Stimulated activated CD8-positive, alpha-beta memory T cell treated with anti-CD3 and anti-CD28 coated beads, Interleukin-15, amount 100 ng/mL, for 4 hours (primary cell): ENCODE measurements around the gene RAB5B.

ENCODE experiments used
- DNase-seq, 2 donors: peaks; one replicate each; pipeline ENCODE4 v3.0.0-alpha.2; 2020; ENCODE audit warnings: low read depth in 2 of 2

Gene RAB5B, protein sequence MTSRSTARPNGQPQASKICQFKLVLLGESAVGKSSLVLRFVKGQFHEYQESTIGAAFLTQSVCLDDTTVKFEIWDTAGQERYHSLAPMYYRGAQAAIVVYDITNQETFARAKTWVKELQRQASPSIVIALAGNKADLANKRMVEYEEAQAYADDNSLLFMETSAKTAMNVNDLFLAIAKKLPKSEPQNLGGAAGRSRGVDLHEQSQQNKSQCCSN

DNA sequence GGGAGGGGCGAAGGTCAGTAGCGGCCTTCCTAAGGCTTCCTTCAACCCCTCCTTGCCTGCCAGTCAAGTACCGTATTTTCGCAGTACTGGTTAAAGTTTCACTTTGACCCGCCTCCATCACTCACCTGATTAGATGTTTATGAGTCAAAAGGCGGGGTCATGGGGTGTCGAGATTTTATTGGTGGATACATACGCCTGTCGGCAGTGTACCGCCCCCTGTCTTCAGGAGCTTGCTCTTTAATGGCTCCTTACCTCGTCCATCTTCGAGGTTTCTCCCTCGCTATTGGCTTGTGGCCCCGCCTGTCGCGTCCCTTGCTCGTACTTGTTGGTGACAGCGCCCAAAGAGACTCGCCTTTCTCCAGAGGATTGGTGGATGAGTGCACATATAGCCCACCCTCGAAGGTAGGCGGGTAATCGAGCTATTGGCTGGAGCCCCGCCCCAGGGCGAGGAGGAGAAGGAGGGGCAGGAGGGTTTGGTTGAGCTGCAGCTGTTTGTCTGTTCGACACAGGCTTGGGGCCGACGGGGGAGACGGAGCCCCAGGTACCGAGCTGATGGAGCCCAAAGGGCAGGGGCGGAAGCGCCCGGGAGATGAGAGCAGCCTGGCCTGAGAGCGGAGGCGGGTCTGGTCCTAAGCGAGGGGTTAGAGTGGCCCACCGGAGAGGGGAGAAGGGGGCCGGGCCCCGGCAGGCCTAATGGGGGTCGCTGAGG lies at the start of gene RAB5B:
RAB5B (plus strand) TSS at position 480 of the 709 bp plus-strand sequence. CDS start 12,883 bp downstream, outside the sequence.
- peak; percentile 94 to 98 for DNase-seq

DNA sequence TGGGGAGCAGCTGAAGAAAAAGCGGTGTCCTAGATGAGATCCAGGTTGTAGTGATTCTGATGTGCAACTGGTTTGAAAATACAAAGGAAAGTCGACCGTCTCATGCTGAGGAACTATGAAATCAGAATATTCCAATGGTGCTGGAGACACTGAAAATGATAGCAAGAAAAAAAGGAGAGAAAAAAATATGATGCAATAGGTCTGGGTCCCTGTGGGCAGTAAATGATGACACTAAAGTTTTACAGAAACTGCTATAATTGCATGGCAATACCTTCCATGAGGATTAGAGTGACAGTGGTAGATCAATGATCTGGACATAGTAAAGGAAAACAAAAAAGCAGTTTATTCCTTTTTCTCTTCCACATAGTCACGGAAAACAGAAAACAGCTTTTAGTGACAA lies 48.5 kb upstream of the RAB5B start:
- no peak for DNase-seq

DNA sequence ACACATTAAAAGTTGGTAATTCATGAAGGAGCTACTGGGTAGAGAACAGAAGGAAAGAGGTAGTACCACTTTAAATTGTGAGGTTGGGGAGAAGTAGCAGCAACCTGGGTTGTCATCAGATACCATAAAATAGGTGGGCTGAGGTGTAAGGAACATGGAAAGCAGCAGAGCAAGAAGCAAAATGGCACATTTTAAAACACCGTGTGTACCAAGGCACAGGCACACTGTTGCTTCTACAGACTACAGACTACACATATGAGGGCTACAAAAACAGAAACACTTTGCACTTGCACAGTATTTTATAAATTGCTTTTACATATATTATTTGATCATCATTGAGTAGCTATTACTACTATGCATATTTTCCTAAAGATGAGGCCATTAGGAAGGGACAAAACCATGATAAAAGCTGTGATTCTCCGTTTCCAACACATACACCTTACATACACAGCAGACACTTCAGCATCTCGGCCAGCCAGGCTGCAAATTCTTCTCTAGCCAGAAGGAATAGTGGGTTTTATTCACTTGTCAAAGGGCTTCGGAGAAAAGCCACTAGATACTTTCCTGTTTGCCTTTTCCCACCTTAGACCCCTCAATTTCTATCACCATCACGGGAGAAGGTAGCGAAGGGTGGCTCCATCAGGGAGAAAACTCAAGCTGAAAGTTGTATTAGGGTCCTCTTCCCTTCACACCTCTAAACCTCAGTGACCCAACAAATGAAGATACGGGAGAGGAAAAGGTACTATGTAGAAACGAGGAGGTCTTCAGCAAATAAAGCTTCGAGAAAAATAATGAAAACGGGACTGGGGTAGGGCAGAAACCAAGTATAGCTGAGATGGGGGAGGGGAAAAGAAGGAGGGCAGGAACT lies 47.8 kb upstream of the RAB5B start:
- no peak for DNase-seq

DNA sequence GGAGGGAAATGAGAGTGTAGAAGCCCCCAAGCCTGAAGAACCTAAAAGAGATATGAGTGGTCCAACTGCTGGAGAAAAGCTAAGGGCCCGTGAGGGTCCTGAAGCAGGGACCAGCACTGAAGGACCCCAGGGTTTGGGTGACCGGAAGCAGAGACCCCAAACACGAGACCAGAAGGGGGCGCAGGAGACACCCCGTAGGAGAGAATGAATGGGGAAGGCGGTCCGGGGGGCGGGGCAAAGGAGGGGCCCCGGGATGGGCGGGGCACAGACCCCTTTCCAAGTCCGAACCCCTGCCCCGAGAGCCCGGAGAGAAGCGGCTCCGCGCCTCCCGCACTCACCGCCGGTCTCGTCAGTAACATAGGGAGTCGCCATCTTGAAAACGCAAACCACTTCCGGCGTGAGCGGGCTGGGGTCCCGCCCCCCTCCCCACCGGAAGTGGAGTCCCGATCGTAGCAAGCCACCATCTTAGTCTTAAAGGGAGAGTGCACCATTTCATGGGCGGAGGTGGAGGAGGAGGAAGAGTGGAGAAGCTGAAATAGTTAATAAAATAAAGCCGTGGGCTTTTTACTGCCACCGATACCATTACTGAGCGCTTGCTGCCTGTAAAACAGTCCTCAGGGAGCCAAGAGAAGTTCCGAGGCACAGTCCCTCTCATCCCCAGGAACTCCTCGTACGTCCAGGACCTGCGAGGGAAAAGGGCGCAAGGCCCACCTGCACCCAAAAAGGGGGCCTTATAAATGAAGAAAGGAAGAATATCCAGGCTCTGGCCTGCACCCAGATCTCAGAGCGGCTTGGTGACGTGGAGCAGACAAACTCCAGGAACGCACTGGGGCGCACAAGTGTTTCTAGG lies 46.9 kb upstream of the RAB5B start:
- peak; percentile 77 to 81 for DNase-seq

DNA sequence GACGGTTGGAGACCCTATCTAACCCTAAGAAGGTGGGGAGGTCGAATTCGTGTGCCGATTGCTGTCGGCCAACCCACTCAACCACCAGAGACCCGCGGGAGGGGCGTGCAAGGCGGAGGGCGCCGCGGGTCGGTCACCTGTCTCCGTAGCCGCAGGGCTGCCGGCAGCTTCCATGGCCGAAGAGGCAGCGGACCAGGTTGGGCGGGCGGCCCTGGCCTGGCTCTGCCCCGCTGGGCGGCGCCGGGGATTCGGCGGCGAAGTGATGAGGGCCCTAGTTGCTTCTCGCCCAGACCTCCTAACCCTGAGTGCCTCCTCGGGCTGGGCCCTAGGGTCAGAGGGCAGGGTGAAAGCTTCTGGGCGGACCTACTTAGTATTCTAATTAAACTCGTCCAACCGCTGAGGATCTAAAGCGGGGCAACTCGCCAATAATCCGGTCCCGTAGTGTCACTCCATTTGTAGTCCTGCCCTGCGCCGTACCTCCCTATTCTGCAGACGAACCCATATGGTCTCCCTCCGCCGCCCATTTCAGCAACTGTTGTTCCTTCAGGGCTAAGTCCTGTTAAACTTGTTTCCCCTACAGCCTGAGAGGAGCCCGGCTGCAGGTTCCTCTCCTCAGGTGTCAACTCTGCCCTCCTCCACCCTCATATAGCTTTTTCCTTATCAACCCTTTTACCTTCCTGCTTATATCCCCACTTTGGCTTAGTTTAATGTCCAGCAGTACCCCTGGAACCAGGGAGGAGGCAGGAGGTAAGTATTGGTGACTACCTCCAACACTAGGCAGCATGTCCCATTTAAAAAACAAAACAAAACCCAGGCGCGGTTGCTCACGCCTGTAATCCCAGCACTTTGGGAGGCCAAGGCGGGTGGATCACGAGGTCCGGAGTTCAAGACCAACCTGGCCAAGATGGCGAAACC lies 46.0 kb upstream of the RAB5B start, which contains the start of gene PYM1:
PYM1 (minus strand) TSS at position 307 of the 915 bp plus-strand sequence; CDS start at position 174, 133 bp downstream.
- DNase-seq, result peak in 1 of 2 donors; percentile 36

DNA sequence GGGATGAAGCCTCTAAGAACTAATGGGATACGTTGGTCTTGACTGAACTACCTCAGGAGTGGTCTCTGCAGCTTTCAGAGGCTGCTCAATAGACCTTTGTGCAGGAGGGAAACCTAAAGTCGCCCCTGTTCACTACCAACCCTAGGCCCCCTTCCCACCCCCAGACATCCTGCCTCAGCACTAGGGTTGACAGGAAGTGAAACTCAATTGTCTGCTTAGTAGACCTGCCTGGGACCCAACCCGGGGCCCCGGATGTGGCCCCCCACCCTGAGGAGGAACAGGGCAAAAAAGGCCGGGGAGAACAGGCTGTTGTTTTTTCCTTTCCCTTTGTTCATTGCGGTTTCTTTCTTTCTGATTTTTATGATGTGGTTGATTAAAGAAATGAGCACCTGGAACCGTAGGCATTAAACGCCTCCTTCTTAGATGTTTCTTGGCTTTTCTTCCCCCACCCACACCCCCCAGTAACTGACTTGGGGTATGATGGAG lies 44.5 kb upstream of the RAB5B start:
- peak; percentile 68 to 77 for DNase-seq

DNA sequence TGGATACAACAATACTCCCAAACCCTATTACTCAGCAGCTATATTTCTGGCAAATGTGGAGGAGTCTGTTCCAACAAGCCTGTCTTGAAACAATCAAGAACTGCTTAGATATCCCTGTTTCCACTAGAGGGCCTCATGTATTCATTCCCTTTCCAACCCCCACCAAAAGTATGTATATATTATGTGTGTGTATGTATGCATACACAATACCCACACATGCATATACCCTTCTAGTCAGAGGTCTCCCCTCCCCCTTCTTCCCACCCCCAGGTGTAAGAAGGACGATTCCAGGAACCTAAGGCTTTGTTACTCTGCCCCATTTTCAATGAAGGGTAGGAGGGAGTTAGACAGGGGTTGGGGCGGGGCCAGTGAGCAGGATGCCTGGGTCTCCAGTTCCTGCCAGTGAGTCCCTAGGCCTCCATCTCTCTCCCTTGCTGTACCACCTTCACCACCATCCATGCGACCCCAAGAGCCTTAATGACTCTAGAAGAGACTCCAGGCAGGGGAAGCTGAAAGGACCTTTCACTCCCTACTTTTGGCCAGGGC lies 43.0 kb upstream of the RAB5B start, which contains the start of gene DGKA:
DGKA (plus strand) TSS at position 392 of the 546 bp plus-strand sequence. CDS start 5,342 bp downstream, outside the sequence.
- DNase-seq, result peak; percentile 50 to 58

DNA sequence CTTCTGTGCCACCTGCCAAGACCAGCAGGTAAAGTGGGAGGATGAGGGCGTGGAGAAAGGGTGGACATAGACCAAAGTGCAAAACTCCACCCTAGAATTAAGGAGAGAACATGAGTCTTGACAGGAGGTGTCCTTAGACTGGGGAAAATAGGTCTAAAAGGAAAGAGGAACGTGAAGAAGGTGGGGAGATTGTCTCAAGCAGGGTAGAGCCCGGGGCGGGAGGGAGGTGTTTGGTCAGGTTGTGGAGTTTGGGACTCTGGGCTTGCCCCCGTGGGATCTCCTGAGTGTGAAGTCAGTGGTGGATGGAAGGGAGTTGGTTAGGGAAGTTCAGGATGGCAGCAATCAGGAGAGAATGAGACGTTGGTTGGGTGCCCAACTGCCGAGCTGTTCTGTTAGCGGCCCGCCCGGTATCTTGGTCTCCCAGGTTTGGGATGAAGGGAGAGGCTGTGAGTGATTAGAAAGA lies 42.5 kb upstream of the RAB5B start:
- no peak for DNase-seq

DNA sequence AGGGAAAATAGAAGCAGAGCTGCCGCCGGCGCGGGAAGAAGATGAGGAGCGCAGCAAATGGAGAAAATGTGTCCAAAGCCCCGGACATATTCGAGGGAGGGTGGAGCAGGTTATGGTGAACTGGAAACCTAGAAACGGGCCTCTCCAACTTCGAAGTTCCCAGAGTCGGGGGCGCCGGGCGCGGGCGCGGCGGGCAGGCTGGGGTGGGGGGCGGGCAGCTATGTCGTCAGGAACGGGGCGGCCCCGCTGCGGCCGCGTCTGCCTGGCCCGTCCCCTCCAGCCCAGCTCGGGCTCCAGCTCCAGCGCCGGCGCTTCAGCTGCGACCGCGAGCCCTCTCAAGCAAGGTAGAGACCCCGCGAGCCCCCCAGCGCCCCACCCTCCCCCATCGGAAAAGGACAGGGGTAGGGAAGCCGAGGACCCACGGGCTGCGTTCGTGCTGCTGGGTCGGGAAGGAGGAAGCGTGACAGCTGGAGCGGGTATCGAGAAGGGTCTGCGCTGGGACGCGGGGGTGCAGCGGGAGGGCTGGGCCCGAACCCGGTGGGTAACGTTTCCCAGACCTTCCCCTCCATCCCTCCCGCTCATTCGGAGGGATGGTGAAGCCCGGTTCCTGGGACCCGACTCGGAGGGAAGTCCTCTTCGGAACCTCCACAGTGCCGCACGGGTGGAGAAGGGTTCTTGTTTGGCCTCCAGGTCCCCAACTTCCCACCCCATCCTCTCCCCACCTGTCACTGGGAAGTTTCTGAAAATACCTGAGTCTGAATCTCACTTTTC lies 41.9 kb upstream of the RAB5B start:
- DNase-seq, result no peak

DNA sequence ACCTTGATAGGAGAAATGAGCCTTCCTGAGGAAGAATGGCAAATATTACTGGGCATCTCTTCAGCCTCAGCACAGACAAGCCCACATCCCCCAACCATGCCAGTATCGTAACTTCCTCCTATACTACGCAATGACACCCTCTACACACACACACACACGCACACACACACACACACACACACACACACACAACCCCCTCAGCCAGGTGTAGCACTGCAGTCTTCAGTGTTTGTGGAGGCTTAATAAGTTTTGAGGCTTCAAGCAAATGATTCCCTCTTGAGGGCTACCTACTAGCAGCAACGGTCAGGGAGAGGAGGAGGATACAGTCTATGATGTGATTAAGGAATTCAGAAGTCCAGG lies 41.3 kb upstream of the RAB5B start:
- no peak for DNase-seq

DNA sequence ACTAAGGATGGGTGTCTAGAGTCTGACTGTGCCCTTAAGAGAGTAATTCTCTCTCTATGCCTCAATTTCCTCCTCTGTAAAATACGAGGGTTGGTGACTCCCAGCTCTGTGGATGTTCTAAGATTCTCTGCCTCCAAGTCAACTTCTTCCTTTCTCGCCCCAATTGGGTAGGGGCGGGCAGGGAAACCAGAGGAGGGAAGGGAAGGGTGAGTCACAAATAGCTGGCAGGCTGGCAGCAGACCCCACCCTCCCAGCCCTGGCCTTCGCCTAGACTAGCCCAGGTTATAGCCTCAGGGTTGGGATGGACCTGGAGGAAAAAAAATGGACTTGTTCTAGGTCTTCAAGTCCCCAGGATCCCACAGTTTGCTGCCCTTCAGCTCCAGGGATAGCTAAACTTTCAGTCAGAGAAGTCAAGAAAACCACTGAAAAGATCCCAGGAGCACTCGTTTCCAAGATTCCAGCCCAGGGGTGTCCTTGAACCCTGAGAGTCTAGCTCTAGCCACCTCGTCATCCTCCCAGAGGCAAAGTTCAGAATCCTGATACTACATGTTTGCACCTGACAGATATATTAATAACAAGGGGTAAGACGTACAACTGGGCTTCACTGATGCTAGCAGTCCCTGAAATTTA lies 40.6 kb upstream of the RAB5B start:
- DNase-seq, result no peak

DNA sequence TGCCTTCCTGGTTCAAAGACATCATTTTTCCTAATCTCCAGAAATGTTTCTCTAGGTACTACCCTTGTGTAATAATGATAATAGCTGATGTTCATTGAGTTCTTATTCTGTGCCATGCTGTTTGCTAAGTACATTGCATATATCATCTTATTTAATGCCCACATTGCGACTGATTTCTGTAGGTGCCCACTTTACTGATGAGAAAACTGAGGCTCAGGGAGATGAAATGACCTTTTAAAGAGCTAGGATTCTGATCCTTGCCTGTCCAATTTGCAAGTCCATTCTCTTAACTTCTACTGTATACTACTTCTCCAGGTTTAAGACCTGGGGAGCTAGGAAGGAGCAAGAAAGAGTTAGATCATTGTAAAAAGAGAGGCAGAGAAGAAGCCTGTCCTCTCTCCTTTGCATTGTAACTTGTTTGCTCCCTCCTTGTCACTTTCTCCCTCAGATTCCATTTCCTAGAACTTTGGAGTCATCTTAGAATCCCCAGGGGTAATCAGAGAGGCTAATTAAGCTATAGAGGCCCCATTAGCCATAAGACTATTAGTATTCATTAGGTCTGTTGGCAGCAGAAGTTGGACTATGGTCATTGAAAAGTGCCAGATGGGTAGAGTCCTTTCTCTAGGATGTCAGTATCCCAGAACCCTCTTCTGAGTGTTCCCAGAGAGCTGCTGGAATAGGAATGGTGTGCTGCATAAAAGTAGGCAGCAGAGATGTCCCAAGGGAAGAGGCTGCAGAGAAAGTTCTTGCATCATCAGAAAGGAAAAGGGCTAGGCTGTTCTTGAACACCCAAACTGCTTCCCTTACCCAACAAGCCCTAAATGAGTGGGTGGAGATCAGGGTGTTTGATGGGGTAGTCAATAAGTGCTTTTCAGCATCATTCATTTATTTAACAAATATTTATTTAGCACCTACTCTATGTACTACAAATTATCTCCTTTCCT lies 39.8 kb upstream of the RAB5B start:
- no peak for DNase-seq

DNA sequence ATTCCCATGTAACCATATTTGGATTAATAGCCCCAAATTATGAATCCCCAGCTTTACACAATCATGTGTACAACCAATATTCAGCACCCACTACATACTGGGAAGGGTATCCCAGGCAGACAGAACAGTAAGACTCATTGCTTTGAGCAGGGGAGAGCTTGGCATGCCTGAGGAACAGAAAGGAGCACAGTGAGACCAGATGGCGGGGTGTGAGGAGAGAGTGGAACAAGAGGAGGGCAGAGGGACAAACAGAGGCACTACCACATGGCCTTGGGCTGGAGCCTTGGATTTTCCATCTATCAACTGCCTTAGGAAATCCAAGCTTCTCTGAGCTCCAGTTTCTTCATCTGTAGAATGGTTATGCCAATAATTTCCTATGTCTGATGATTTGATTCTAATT lies 39.1 kb upstream of the RAB5B start:
- no peak for DNase-seq

DNA sequence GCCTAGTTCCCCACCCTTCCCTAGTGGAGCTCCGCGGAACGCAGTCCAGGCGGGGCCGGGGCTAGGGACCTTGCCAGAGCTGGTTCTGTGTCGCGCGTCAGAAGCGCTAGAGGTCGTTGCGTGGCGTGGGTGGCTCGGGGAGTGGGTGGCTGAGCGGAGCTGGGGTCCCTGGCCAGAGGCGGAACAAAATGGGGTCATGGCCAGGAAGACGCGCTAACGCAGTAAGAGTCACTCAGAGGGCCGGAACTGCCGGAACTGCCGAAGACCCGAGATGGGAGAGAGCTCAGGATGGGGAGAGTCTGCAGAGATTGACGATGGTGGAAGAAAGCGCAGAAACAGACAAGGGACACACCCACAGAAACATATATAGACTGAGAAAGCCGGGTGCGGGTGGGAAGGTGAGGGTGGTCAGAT lies 38.1 kb upstream of the RAB5B start:
- DNase-seq, result no peak

DNA sequence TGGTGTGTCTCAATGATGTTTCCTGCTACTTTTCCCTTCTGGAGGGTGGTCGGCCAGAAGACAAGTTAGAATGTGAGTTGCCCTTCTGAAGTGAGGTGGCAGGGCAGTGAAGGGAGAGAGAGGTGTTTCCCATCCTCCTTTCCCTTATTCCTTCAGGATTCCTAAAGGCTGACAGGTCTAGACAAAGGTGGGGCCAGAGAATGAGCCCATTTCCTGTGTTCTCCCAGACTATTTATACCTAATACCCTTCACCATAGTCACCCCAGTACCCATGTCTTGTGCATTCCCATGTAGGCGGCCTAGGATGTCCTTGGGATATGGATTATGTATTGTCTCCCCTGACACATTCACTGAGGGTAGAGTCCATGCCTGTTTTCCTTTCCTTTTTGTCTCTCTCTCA lies 35.9 kb upstream of the RAB5B start:
- no peak for DNase-seq

DNA sequence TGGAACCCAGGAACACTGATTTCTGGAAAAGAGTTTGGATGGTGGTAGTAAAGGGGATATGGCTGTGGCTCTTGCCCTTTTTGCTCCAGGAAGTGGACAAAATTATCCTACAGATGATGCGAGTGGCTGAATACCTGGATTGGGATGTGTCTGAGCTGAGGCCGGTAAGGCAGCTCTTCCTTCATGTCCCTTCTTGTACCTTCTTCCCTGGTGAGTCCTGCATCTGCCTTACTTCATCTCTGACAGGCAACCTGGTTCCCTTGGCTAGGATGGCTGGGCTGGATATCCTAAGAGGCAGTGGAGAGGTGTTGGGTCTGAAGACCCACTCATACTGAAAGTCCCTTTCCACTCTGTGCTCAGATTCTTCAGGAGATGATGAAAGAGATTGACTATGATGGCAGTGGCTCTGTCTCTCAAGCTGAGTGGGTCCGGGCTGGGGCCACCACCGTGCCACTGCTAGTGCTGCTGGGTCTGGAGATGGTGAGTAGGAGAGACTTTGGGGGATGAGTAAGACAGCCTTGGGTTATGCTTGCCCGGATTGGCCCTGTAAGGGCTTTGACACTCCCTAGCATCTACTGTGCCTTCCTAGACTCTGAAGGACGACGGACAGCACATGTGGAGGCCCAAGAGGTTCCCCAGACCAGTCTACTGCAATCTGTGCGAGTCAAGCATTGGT lies 34.9 kb upstream of the RAB5B start:
- DNase-seq, result no peak
